T-helper 22 cell (primary cell): ENCODE measurements around the gene CDC45.

Experiments used
- DNase-seq: peaks from one replicate; pipeline ENCODE4 v3.0.0-alpha.2; 2020; ENCODE audit warnings: low read depth

CDC45 gene

DNA sequence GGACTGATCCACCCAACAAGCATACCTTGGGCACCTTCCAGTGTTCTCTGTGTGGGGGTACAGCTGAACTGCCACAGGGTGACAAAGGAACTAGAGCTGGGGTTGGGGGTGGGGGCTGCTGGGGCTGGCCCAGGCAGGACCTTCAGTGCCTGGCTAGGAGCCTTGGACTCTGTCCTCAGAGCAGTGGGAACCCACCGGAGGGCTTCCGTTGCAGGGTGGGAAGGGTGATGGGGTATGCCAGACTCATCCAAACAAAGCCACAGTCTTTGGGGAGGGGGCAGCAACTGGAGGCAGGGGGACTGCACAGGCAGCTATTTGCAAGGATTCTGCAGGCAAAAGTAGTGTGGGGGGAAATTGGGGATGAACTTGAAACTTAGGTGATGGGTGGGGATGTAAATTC lies 80.2 kb downstream of the CDC45 start:
- DNase-seq: no peak

GRCh38 chr22:19565382-19566278 lies 85.9 kb downstream of the CDC45 start:
- DNase-seq: no peak

DNA sequence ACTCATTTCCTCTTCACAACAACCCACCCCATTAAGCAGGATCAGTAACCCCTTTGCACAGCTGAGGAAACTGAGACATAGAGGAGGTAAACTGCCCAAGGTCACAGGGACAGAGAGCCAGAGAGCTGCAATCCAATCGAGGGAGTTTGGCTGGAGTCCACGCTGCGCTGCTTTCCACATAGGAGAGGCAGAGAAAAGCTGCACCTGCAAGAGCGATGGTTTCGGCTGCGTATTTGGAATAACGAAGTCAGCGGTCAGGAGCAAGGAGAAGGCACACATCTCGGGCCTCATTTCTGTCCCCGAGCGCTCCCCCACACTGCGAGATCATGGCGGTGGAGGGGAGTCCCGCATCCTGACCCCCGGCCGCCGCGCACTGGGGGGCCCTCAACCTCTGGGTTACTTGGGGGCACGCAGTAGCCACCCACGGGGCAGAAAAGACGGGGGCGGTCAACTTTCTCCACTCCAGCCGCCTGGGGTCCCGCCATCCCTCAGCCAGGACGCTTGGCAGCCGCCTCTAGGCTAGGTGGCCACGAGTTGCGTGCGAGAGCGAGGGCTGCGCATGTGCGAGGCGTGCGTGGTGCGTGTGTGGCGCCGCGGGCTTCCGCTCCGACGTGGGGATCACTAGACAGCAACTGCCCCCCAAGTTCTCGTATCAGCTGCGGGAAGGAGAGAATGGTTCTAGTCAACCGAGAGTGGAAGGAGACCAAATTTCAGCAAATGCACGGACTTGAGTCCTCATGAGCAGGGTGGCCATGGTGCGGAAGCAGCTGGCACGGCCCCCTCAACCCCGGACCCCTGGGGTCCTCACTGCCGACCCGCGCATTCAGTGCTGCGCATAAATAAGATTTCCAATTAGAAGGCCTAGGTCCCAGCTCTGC lies 86.8 kb downstream of the CDC45 start:
- DNase-seq: no peak

DNA sequence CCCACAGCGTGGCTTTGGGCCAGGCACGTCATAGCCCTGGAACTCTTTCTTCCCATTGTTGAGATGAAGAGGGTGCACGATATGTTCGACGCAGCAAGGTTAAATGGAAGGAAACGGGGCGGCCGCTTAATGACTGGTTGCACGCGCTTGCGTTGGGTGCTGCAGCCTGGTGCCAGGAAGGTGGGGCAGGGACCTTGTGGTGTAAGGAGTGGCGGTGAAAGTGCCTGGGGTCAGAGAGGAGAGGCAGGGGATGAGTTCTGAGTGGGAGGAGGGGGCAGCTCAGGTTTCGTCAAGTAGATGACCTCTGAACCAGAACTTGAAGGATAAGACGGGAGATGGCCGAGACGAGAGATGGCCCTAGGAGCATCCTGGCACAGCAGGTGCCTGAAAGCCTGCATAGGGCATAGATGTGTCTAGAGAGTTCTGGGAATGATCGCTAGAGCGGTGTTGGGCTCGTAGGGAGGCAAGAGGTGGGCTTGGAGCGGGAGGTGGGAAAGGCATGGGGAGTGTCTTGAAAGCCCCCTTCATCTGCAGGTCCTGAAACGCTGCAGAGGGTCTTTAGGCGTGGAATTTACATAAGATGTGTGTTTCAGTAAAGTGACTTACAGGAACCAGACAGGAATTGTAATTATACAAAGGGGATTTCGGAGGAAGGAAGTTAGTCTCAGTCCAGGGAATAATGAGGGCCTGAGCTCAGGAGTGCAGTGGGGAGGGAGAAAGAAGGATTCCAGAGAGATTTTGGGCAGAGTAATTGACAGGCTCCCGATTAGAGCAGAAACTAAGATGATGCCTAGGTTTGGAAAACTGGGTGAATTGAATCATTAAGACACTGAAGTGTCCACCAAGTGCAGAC lies 87.7 kb downstream of the CDC45 start:
- DNase-seq: no peak

DNA sequence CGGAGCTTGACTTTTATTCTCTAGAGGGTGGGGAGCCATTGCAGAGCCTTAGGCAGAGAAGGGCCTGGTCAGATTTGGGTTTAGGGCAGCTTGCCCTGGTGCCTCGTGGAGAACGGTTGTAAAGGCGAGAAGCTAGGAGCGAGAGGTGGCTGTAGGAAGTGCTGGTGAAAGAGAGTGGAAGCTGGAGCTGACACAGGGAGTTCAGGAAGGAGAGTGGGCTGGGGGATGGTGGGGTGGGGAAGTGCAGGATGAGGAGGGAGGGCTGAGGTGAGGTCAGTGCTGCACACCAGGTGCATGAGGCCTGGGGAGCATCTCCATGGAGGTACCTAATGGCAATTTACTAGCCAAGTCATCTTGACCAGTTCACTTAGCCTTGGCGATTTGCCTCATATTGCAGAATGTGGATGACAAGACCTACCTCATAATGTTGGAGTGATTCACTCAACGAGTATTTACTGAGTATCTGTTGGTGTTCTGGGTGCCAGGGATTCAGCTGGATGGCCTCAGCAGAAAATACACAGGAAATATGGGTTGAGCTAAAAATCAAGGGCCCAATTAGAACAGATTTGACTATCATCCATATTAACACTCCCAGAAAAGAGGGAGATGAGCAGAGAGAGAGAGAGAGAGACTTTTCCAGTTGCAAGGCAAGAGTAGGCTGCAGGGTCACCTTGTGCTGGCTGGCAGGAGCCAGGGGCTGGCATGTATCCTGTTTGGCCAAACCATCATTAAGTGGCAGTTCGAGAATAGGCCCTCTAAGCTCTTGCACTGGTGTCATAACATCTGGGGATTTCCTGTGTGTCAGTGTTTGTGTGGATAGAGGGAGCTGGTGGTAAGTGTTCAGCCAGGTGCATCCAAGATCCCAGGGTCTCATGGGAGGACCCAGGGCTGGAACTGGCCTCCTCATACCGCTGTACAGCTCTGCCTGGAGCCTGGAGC lies 88.9 kb downstream of the CDC45 start:
- no peak for DNase-seq

DNA sequence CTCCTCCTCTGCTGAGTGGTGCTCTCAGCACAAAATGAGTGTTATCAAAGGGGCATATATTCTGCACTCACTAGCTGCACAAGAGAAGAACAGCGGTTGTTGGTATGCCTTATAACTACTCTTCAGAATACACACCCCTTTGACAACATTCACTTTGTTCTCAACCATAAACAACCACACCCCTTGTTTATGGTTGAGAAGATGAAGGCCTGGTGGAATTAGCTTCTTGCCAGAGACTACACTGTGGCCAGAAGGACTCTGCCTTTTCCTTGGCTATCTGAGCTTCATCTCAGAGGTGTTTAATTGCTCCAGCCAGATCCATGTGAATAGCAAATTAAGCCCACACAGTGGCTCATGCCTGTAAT lies 89.5 kb downstream of the CDC45 start:
- DNase-seq: no peak

GRCh38 chr22:19569976-19570375 lies 90.3 kb downstream of the CDC45 start:
- DNase-seq: no peak
